GM21447 (cell line): Measurements from ENCODE around the gene SLC13A5.
"Not testable (repeated sequence)": the region's sequence is repeated elsewhere in the genome, so short reads cannot be mapped to it uniquely, and the experiment has no call there.

Experiments used
- ATAC-seq: cut with Tn5 transposase; IDR thresholded peaks from one replicate; pipeline ENCODE4 v1.9.1; 2021; ENCODE audit not compliant: unreplicated experiment

Gene SLC13A5

GRCh38 chr17:6711081-6711674 is 2.0 kb downstream of the SLC13A5 start:
- ATAC-seq: no peak

DNA sequence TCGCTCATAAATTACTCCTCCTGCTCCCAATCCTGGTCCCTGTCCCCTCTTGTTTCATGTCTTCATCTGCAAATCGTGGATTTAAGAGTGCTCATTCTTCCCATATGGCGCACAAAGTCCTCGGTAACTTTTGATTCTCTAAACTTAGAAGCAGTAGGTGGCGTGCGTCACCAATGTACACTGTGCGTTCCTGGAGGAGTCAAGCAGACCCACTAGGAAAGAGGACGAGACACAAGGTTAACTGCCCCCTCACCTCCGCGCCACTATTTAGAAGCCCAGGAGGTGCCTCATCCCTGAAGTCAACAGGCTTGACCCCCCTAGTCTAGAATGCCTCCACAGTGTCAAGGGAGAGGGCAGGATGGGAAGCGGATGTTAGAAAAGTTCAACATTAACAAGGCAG is 2.9 kb downstream of the SLC13A5 start:
- no peak for ATAC-seq

GRCh38 chr17:6708357-6708961 is 4.7 kb downstream of the SLC13A5 start:
- ATAC-seq: no peak

- ATAC-seq: no peak
Observed at GRCh38 chr17:6706996-6707395, 6.2 kb downstream of the SLC13A5 start.

GRCh38 chr17:6706499-6706898 is 6.7 kb downstream of the SLC13A5 start:
- ATAC-seq: no peak

DNA sequence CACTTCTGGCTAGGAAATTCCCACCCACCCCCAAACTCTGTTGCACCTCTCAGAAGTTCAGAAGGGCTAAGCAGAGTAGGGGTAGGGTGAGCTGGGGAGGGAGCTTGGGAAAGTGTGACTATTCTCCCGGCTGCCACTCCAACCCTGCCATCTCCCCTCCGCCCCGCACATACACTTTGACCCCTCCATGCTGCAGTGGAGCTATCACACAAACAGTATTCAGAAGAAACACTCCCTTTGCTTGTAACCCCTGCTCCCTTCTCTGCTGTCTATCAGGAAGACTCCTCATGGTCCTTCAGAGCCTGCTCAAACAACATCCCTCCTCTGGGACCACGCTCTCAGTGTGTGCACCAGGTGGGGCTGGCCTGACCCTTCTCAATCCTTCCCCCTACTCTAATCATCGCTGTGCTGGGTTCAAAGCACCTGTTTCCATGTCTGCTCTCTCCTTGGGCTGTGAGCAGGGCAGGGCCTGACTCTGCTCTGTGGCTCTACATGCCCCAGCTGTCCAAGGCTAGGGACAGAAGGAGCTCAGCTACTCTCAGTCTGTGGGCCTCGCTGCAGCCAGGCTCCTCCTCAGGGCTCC is 8.6 kb downstream of the SLC13A5 start:
- no peak for ATAC-seq

DNA sequence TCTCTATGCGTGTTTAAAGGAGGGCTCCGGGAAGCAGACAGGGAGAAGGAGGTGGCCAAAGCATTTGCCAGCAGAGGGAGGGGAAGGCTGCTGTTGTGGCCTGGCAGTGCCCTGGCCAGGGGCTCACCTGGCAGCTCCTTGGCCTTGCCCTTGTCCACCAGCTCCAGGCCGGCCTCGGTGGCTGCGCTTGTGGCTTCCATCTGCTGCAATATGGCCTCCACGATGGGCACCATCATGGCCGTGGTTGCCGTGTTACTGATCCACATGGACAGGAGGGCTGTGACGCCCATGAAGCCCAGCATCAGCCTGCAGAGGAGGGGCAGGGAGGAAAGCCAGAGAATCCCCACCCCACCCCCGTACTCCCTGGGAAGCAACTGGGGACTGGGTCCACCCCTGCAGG is 9.4 kb downstream of the SLC13A5 start:
- ATAC-seq: no peak

- no peak for ATAC-seq
Observed at GRCh38 chr17:6702567-6703215, 10.5 kb downstream of the SLC13A5 start.

DNA sequence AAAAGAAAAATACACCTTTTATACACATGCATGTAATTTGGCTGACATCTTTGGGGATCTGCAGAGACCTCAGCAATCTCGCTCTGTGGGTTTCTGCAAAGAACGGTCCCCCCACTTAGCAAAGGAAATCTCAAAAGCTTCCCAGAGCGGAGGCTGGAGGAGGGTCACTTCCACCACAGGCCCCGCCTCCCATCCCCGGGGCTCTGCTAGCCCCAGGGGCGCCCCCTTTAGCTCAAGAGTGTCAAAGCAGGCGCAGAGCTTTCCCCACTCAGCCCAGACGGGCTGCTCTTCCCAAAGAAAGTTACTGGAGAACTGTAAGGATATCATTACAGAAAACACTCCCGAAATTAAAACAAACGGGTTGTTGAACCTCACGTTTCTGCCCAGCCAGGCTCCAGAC is 11.4 kb downstream of the SLC13A5 start:
- ATAC-seq: no peak

DNA sequence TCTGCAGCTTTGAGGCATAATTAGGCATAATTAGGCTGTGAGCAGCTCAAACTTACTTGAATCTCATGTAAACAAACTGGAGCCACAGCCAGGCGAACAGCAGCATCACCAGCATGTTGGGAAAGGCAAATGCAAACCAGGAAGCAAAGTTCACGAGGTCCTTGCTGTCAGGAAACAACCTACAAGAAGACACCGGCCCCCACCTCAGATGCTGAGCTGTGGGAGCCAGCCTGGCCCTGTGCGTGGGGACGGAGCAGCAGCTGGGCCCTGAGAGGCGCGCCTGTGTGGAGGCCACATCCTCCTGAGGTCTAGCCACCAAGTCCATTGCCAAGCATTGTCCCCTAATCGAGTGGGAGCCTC is 12.2 kb downstream of the SLC13A5 start:
- ATAC-seq: no peak

- no peak for ATAC-seq
Observed at GRCh38 chr17:6699997-6700947, 12.9 kb downstream of the SLC13A5 start.

DNA sequence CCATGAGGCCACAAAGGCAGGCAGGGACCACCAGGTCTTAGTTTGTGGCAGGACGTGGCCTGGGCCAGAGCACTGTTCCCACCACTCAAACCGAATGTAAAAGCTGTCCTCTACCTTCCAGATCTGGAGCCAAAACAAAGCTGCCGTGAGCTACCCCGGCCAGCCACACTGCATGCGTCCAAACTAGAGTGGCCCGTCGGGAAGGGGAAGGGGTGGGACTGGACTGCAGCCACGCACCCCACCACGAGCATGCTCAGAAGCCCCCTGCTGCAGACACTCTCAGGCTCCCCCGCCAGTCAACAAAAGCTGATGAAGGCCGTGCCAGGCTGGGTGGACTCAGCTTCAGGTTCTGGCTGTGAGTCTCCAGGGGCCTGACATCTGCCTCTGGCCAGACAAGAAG is 15.2 kb downstream of the SLC13A5 start:
- ATAC-seq: no peak

GRCh38 chr17:6696906-6697305 is 16.3 kb downstream of the SLC13A5 start:
- ATAC-seq: no peak

GRCh38 chr17:6695565-6695964 is 17.6 kb downstream of the SLC13A5 start:
- no peak for ATAC-seq

- ATAC-seq: no peak
Observed at GRCh38 chr17:6695051-6695450, 18.1 kb downstream of the SLC13A5 start.

- not testable (repeated sequence) for ATAC-seq
Observed at GRCh38 chr17:6691958-6692357, 21.2 kb downstream of the SLC13A5 start.

DNA sequence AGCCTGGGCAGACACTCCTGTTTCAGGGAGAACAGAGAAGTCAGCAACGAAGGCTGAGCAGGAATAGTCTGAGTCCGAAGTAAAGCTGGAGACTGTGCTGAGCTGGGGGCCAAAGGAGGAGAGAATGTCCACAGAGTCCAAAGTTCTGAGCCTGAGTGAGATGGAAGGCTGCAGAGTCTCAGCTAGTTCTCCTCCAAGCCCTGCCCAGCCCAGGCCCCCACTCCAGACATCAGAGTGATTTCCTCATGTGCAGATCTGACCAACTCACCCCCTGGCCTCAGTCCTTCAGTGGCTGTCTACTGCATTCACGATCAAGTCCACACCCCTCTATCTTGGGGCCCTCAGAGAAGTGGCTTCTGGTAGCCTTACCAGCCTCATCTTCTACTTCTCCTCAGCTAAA is 21.6 kb downstream of the SLC13A5 start:
- ATAC-seq: no peak

DNA sequence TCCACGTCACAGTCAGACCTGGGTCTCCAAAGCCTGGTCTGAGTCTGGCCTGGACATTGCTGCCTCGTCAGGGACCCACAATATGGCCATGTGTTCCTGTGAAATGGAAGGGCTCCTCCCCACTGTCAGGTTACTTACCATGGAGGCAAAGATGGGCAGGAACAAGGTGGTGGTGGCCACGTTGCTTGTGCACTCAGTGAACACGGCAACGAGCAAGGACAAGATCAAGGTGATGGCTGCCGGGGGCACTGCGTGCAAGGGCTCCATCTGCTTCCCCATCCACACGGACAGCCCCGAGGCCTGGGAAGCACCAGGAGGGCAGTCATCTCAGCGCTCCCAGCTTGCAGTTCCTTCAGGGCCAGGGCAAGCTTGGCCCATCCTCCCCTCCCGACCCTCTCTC is 22.5 kb downstream of the SLC13A5 start:
- ATAC-seq: no peak

DNA sequence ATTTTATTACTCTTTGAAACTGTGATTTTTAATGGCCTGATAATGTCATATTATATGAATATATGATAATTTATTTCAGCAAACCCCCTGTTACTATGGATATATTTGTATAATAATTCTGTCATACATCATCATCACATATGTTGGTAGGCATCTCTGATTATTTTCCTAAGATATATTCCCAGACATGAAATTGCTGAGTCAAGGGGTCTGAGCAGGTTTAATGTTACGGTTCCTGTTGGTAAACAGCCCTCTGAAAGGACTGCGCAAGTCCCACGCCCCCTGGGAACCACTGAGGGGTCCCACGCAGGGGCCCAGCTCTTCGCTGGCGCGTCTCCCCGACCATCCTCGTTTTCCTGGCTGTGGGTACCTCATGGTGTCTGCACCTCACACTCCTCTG is 24.2 kb downstream of the SLC13A5 start:
- ATAC-seq: no peak

DNA sequence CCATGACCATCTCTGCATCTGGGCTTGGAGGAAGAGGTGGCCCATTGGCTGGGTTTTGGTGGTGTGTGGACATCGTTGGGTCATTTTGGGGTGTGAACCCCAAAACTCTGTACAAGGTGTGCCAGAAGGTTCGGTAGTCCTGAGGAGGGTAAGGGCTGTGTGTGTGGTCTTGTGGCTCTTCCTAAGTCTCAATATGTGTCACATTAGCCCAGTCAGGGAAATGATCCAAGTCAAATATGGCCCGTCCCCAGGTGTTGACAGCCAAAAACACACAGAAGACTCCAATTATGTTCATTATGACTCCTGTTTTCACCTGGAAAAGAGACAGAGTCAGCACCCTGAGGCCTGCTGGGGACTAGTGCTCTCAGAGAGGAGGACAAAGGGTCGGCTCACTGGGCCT is 27.1 kb downstream of the SLC13A5 start:
- no peak for ATAC-seq
